22Rv1 (cell line): ENCODE measurements around the gene DMWD.
"Not testable (repeated sequence)": the region's sequence is repeated elsewhere in the genome, so short reads cannot be mapped to it uniquely, and the experiment has no call there.

Experiments used
- H3K27ac ChIP-seq: fragments of 450-650 bp; 2 replicates; pipeline ENCODE4 v1.5.1; 2017
- CTCF ChIP-seq: fragments of 450-650 bp; IDR thresholded peaks from 2 replicates; pipeline ENCODE4 v1.5.1; 2017; ENCODE audit warnings: mild to moderate bottlenecking
- ZFX ChIP-seq: fragments of 450-650 bp; IDR thresholded peaks from 2 replicates; pipeline ENCODE4 v1.6.1; 2017; ENCODE audit warnings: antibody characterized with exemption, borderline replicate concordance

Gene DMWD

GRCh38 chr19:45758921-45759320, 33.7 kb downstream of the DMWD start:
- TF ChIP-seq ZFX, result no peak
- H3K27ac ChIP-seq, result no peak overlapping the region

GRCh38 chr19:45757695-45758094, 35.0 kb downstream of the DMWD start:
- no peak overlapping the region for H3K27ac ChIP-seq
- TF ChIP-seq CTCF, result no peak
- TF ChIP-seq ZFX, result no peak

- TF ChIP-seq CTCF (no peak), ZFX (no peak)
These were observed 38.3 kb downstream of the DMWD start for GRCh38 chr19:45754323-45754722.

GRCh38 chr19:45753548-45753947, 39.1 kb downstream of the DMWD start:
- no peak for TF ChIP-seq ZFX
- TF ChIP-seq CTCF, result no peak
- H3K27ac ChIP-seq, result no peak overlapping the region

More at GRCh38 chr19:45754323-45754722, 38.3 kb downstream of the DMWD start:
- no peak overlapping the region for H3K27ac ChIP-seq

GRCh38 chr19:45752639-45753038, 40.0 kb downstream of the DMWD start:
- H3K27ac ChIP-seq, result no peak overlapping the region
- TF ChIP-seq CTCF (no peak), ZFX (no peak)

- H3K27ac ChIP-seq, result not testable (repeated sequence)
These were observed 41.2 kb downstream of the DMWD start for GRCh38 chr19:45751483-45751882.

- no peak overlapping the region for H3K27ac ChIP-seq
- TF ChIP-seq ZFX (no peak), CTCF (no peak)
These were observed 45.1 kb downstream of the DMWD start for GRCh38 chr19:45747513-45747912.

- TF ChIP-seq CTCF (no peak), ZFX (no peak)
- no peak overlapping the region for H3K27ac ChIP-seq
These were observed 45.8 kb downstream of the DMWD start for GRCh38 chr19:45746866-45747265.

- H3K27ac ChIP-seq, result no peak overlapping the region
- TF ChIP-seq ZFX, result no peak
- TF ChIP-seq CTCF, result no peak
These were observed 47.0 kb downstream of the DMWD start for GRCh38 chr19:45745606-45746005.
